Astrocyte of the spinal cord (primary cell): ENCODE data around the gene PLPPR1.
A peak's percentile ranks its signal among the peaks of the same experiment; 100 is the strongest.

Experiments
- DNase-seq: peaks from one replicate; pipeline ENCODE4 v3.0.0; 2011; ENCODE audit warnings: low read depth, low spot score
- H3K4me3 ChIP-seq: 2 replicates; pipeline ENCODE4 v1.5.1; 2011; ENCODE audit warnings: low read depth, mild to moderate bottlenecking, low read length, moderate library complexity
- CTCF ChIP-seq: IDR thresholded peaks from 2 replicates; pipeline ENCODE4 v1.5.1; 2012; ENCODE audit warnings: low read depth, mild to moderate bottlenecking, low read length, inconsistent platforms
- in situ Hi-C: cut with HindIII; loops from 2 replicates; pipeline ENCODE4 v1.10.0; 2017; ENCODE audit warnings: low sequenced_read_pairs

PLPPR1 gene

GRCh38 chr9:101081641-101082040 lies 53.1 kb downstream of the PLPPR1 start:
- in situ Hi-C loops, result no loop called here
- no peak for DNase-seq
- TF ChIP-seq CTCF, result no peak
- no peak overlapping the region for H3K4me3 ChIP-seq

- DNase-seq, result no peak
- no peak for TF ChIP-seq CTCF
- no peak overlapping the region for H3K4me3 ChIP-seq
- in situ Hi-C loops, result no loop called here
These were observed 55.1 kb downstream of the PLPPR1 start for GRCh38 chr9:101083448-101084202.

GRCh38 chr9:101087426-101087825 lies 58.9 kb downstream of the PLPPR1 start:
- DNase-seq, result no peak
- TF ChIP-seq CTCF, result no peak
- H3K4me3 ChIP-seq, result no peak overlapping the region
- in situ Hi-C loops, result no loop called here

- DNase-seq, result no peak
- H3K4me3 ChIP-seq, result no peak overlapping the region
- TF ChIP-seq CTCF, result no peak
- in situ Hi-C loops, result no loop called here
These were observed 64.4 kb downstream of the PLPPR1 start for GRCh38 chr9:101092922-101093321.

- no peak overlapping the region for H3K4me3 ChIP-seq
- in situ Hi-C loops, result no loop called here
- DNase-seq, result peak; percentile 3
- no peak for TF ChIP-seq CTCF
These were observed 65.1 kb downstream of the PLPPR1 start for GRCh38 chr9:101093620-101094019.

- in situ Hi-C loops, result no loop called here
- no peak overlapping the region for H3K4me3 ChIP-seq
- no peak for TF ChIP-seq CTCF
- DNase-seq, result no peak
These were observed 66.2 kb downstream of the PLPPR1 start for GRCh38 chr9:101094686-101095085.
